K562 (cell line): ENCODE measurements around the gene CDSN. TPM values are rescaled to one million over a fixed set of nuclear protein-coding genes. Genes with fewer than 3 reads are reported as not detected.
A peak's percentile ranks its signal among the peaks of the same experiment; 100 is the strongest.

Source experiments
- ARID2 ChIP-seq: fragments of 450-650 bp; IDR thresholded peaks from 2 replicates; pipeline ENCODE4 v1.6.1; 2017; ENCODE audit warnings: antibody characterized with exemption, mild to moderate bottlenecking
- CSDE1 ChIP-seq, 2 experiments: fragments of 450-650 bp; IDR thresholded peaks; 2 replicates each; pipeline ENCODE4 v1.6.1; 2016; ENCODE audit warnings: mild to moderate bottlenecking in 1 of 2
- DACH1 ChIP-seq: fragments of 450-650 bp; IDR thresholded peaks from 2 replicates; pipeline ENCODE4 v1.6.1; 2018; ENCODE audit not compliant: partially characterized antibody
- FOSL1 ChIP-seq: fragments of 200-800 bp; sonication (Bioruptor generic); conservative IDR thresholded peaks from 2 replicates; pipeline ENCODE4 v1.6.1; 2016; ENCODE audit warnings: missing genetic modification characterization, missing compliant biosample characterization
- FOXA1 ChIP-seq: fragments of 450-650 bp; IDR thresholded peaks from 2 replicates; pipeline ENCODE4 v1.6.1; 2016; ENCODE audit warnings: mild to moderate bottlenecking, borderline replicate concordance
- GTF2A2 ChIP-seq: IDR thresholded peaks from 2 replicates; pipeline ENCODE4 v1.6.1; 2016; ENCODE audit warnings: mild to moderate bottlenecking, missing genetic modification characterization, missing compliant biosample characterization
- HDAC1 ChIP-seq, 2 experiments: fragments of 450-650 bp; IDR thresholded peaks; 2 replicates each; pipeline ENCODE4 v1.6.1; 2016 to 2017; ENCODE audit warnings: inconsistent platforms in 1 of 2, mild to moderate bottlenecking in 1 of 2, moderate library complexity in 1 of 2
- HMGN3 ChIP-seq: IDR thresholded peaks from 2 replicates; pipeline ENCODE4 v1.6.1; 2011; ENCODE audit warnings: borderline replicate concordance, low read depth, mild to moderate bottlenecking, mixed read lengths, low read length; ENCODE audit not compliant: insufficient read length; ENCODE audit errors: extremely low read depth
- LCOR ChIP-seq: sonication (generic); formaldehyde crosslinking; IDR thresholded peaks from 2 replicates; pipeline ENCODE4 v1.8.0; 2022; ENCODE audit warnings: mild to moderate bottlenecking, missing genetic modification reagents
- MCM2 ChIP-seq: fragments of 450-650 bp; IDR thresholded peaks from 2 replicates; pipeline ENCODE4 v1.6.1; 2017; ENCODE audit warnings: low read depth, mild to moderate bottlenecking
- MTA3 ChIP-seq: fragments of 450-650 bp; formaldehyde crosslinking; IDR thresholded peaks from 2 replicates; pipeline ENCODE4 v1.6.1; 2017; ENCODE audit warnings: mild to moderate bottlenecking, borderline replicate concordance
- NRF1 ChIP-seq, 2 experiments: fragments of 450-650 bp; IDR thresholded peaks in 1 of 2; conservative IDR thresholded peaks in 1 of 2; 2 replicates each; pipeline ENCODE4 v1.6.1; 2014; ENCODE audit warnings: mild to moderate bottlenecking in 2 of 2
- POLR3A ChIP-seq: IDR thresholded peaks from 2 replicates; pipeline ENCODE4 v1.6.1; 2011; ENCODE audit warnings: borderline replicate concordance, mild to moderate bottlenecking, moderate library complexity; ENCODE audit not compliant: insufficient read length, insufficient read depth; ENCODE audit errors: extremely low read depth
- SIN3B ChIP-seq: fragments of 450-650 bp; IDR thresholded peaks from 2 replicates; pipeline ENCODE4 v1.6.1; 2017; ENCODE audit warnings: low read depth, mild to moderate bottlenecking, moderate library complexity
- TEAD1 ChIP-seq, 2 experiments: fragments of 450-650 bp in 1 of 2; sonication (generic) in 1 of 2; formaldehyde crosslinking; IDR thresholded peaks; 2 replicates each; pipeline versions ENCODE4 v1.4.0 to v1.8.0; 2020 to 2022; ENCODE audit warnings: mild to moderate bottlenecking in 2 of 2, missing genetic modification reagents in 1 of 2
- YY1 ChIP-seq, 3 experiments: IDR thresholded peaks; 2 replicates each; pipeline ENCODE4 v1.6.1; 2011; ENCODE audit warnings: low read length in 2 of 3, mild to moderate bottlenecking in 2 of 3, moderate library complexity in 2 of 3, borderline replicate concordance in 1 of 3, control low read depth in 1 of 3, low read depth in 1 of 3; ENCODE audit not compliant: insufficient read depth in 3 of 3, insufficient replicate concordance in 2 of 3, control insufficient read depth in 1 of 3, insufficient read length in 1 of 3; ENCODE audit errors: extremely low read depth in 1 of 3
- ZEB2 ChIP-seq: fragments of 450-650 bp; IDR thresholded peaks from 2 replicates; pipeline ENCODE4 v1.6.1; 2016
- ZFP36 ChIP-seq: fragments of 150-350 bp; IDR thresholded peaks from 2 replicates; pipeline ENCODE4 v1.6.1; 2018; ENCODE audit warnings: low read length, low read depth; ENCODE audit not compliant: partially characterized antibody
- ZNF134 ChIP-seq: fragments of 250-450 bp; sonication (Bioruptor Pico); conservative IDR thresholded peaks from 2 replicates; pipeline ENCODE4 v1.4.0; 2020
- ZNF224 ChIP-seq: sonication (generic); formaldehyde crosslinking; IDR thresholded peaks from 2 replicates; pipeline ENCODE4 v1.8.0; 2022; ENCODE audit warnings: mild to moderate bottlenecking, missing genetic modification reagents
- ZNF384 ChIP-seq: IDR thresholded peaks from 2 replicates; pipeline ENCODE4 v1.6.1; 2012; ENCODE audit warnings: low read depth, low read length, improper control_type of control experiment
- ZNF764 ChIP-seq: fragments of 250-450 bp; sonication (Bioruptor Pico); IDR thresholded peaks from 2 replicates; pipeline ENCODE4 v1.4.0; 2020; ENCODE audit warnings: low read depth, mild to moderate bottlenecking, moderate library complexity
- polyA plus RNA-seq, 8 experiments: library from polyadenylated mRNA; depleted of rRNA in 4 of 8; stranded (reverse) in 5 of 8; unstranded in 3 of 8; fragments of >200 nt; fragmentation: Nextera tagmentation in 2 of 8; fragmentation: Illumina TruSeq in 1 of 8; extraction: Ambion mirVana in 2 of 8; extraction: Trizol in 1 of 8; gene quantifications; 2 replicates each; pipeline versions ENCODE4 v1.2.1 to v1.2.3, GENCODE V29; 2011 to 2014; ENCODE audit warnings: inconsistent platforms in 1 of 8, missing spikeins in 1 of 8
- total RNA-seq, 7 experiments: library from RNA; depleted of rRNA in 6 of 7; stranded (reverse); fragments of >200 nt in 6 of 7; fragmentation: Illumina TruSeq in 2 of 7; extraction: Trizol in 2 of 7; gene quantifications; 2 replicates each; pipeline versions ENCODE4 v1.2.1 to v1.2.3, GENCODE V29; 2011 to 2021; ENCODE audit warnings: low replicate concordance in 1 of 7
- TF ChIP-seq, protein P1 (sequence below): fragments of 250-450 bp; sonication (Bioruptor Pico); IDR thresholded peaks from 2 replicates; pipeline ENCODE4 v1.5.0; 2020; ENCODE audit warnings: mild to moderate bottlenecking
- TF ChIP-seq, protein P2 (sequence below): sonication (generic); formaldehyde crosslinking; IDR thresholded peaks from 2 replicates; pipeline ENCODE4 v1.8.1; 2023; ENCODE audit warnings: mild to moderate bottlenecking, missing genetic modification reagents
- TF ChIP-seq, protein P3 (sequence below), 3 experiments: fragments of 200-800 bp in 1 of 3; sonication (Bioruptor generic) in 1 of 3; sonication (generic) in 1 of 3; formaldehyde crosslinking in 1 of 3; IDR thresholded peaks; 2 replicates each; pipeline versions ENCODE4 v1.6.1 to v1.8.0; 2016 to 2022; ENCODE audit warnings: mild to moderate bottlenecking in 2 of 3, missing compliant biosample characterization in 2 of 3, missing genetic modification characterization in 2 of 3, missing genetic modification reagents in 1 of 3

The CDSN gene
- total and polyA plus RNA-seq, 9 of the 15 experiments (the other 6 are each of a cell fraction or from before 2014, with no cell fraction given) = not detected

- TF ChIP-seq POLR3A (no peak), ZNF764 (CRISPR knock-in tag) (no peak), ZNF384 (no peak), HDAC1 (IDR thresholded peaks at IDR 0.05) (no peak), HMGN3 (peak; percentile 39), SIN3B (no peak; the same call in 1 of the 2 replicates), FOXA1 (no peak), ZNF224 (no peak), DACH1 (peak; percentile 7), TEAD1 (CRISPR knock-in tag; IDR thresholded peaks at IDR 0.05) (peak in 1 of 2 experiments; percentile 34; a peak in 1 of 4 replicates), ZFP36 (no peak), YY1 (IDR thresholded peaks at IDR 0.05; ENCODE audit: borderline replicate concordance in 1 of 3, control insufficient read depth in 1 of 3, extremely low read depth in 1 of 3, insufficient read depth in 3 of 3, insufficient read length in 1 of 3, insufficient replicate concordance in 2 of 3, low read depth in 1 of 3, low read length in 2 of 3) (no peak), ZEB2 (no peak), MTA3 (peak; percentile 37; the same call in 1 of the 2 replicates), MCM2 (no peak), NRF1 (conservative IDR thresholded peaks at IDR 0.05 in 1 of 2, IDR thresholded peaks at IDR 0.05 in 1 of 2) (0 out of 4 replicates have a peak, but pooled peaks of 1 of the 2 experiments have one; percentile 13), FOSL1 (no peak), ARID2 (no peak), CSDE1 (IDR thresholded peaks at IDR 0.05) (no peak), LCOR (no peak), GTF2A2 (no peak), ZNF134 (CRISPR knock-in tag) (no peak)
- TF ChIP-seq, protein P1, sequence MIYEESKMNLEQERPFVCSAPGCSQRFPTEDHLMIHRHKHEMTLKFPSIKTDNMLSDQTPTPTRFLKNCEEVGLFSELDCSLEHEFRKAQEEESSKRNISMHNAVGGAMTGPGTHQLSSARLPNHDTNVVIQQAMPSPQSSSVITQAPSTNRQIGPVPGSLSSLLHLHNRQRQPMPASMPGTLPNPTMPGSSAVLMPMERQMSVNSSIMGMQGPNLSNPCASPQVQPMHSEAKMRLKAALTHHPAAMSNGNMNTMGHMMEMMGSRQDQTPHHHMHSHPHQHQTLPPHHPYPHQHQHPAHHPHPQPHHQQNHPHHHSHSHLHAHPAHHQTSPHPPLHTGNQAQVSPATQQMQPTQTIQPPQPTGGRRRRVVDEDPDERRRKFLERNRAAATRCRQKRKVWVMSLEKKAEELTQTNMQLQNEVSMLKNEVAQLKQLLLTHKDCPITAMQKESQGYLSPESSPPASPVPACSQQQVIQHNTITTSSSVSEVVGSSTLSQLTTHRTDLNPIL (CRISPR knock-in tag) = no peak
- TF ChIP-seq, protein P2, sequence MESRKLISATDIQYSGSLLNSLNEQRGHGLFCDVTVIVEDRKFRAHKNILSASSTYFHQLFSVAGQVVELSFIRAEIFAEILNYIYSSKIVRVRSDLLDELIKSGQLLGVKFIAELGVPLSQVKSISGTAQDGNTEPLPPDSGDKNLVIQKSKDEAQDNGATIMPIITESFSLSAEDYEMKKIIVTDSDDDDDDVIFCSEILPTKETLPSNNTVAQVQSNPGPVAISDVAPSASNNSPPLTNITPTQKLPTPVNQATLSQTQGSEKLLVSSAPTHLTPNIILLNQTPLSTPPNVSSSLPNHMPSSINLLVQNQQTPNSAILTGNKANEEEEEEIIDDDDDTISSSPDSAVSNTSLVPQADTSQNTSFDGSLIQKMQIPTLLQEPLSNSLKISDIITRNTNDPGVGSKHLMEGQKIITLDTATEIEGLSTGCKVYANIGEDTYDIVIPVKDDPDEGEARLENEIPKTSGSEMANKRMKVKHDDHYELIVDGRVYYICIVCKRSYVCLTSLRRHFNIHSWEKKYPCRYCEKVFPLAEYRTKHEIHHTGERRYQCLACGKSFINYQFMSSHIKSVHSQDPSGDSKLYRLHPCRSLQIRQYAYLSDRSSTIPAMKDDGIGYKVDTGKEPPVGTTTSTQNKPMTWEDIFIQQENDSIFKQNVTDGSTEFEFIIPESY = 0 out of 2 replicates have a peak, but pooled peaks have one; percentile 18
- TF ChIP-seq, protein P3, sequence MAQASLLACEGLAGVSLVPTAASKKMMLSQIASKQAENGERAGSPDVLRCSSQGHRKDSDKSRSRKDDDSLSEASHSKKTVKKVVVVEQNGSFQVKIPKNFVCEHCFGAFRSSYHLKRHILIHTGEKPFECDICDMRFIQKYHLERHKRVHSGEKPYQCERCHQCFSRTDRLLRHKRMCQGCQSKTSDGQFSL (CRISPR knock-in tag; IDR thresholded peaks at IDR 0.05) = no peak
- TF ChIP-seq, protein P3 (tag; IDR thresholded peaks at IDR 0.05) = no peak; a peak in 1 of 4 replicates
Observed at GRCh38 chr6:31079656-31080261, 40.5 kb downstream of the CDSN start (continued).
